A549 treated with AZD9567 at 1 μM for 4 hours (cell line): Measurements from ENCODE around the gene MGAT3. TPM values are rescaled to one million over a fixed set of nuclear protein-coding genes. Genes with fewer than 3 reads are reported as not detected.

Source experiments
- total RNA-seq: library from RNA; stranded (reverse); fragments of 200-300 nt; extraction: Qiagen RNA extraction; gene quantifications from 5 replicates; pipeline ENCODE4 v1.2.3, GENCODE V29; 2022; ENCODE audit not compliant: insufficient read depth

Gene MGAT3
- 0.22 to 0.62 TPM (median 0.46 TPM) in 4 of 5 replicates, not detected in the other for total RNA-seq

GRCh38 chr22:39456522-39457197 is at the start of gene MGAT3:
MGAT3 (plus strand) TSS chr22:39457012; CDS start chr22:39487348, 30,336 bp downstream.

GRCh38 chr22:39502109-39502788 is 45.4 kb downstream of the MGAT3 start, which contains the start of gene MIEF1:
MIEF1 (plus strand) TSS chr22:39502290; CDS start chr22:39511295, 9,005 bp downstream.

GRCh38 chr22:39520226-39521105 is 63.7 kb downstream of the MGAT3 start, which contains the start of gene ATF4:
ATF4 (plus strand) TSS chr22:39520562; CDS start chr22:39521446, 884 bp downstream.

GRCh38 chr22:39532215-39533073 is 75.6 kb downstream of the MGAT3 start, which contains the start of gene RPS19BP1:
RPS19BP1 (minus strand) TSS chr22:39532748; CDS start chr22:39532738, 10 bp downstream.

Other genes with a start within 250 kb of the MGAT3 start
- 0.56 to 3.6 TPM (median 2.3 TPM) in 5 replicates for gene PDGFB, start 212.0 kb upstream of the MGAT3 start, total RNA-seq
- 1,743 to 2,245 TPM (median 1,807 TPM) in 5 replicates for gene RPL3, start 137.4 kb upstream of the MGAT3 start, total RNA-seq
- gene SYNGR1, start 107.0 kb upstream of the MGAT3 start, total RNA-seq = 9.5 to 15.5 TPM (median 11.0 TPM) in 5 replicates
- gene TAB1, start 57.2 kb upstream of the MGAT3 start, total RNA-seq = 8.0 to 11.7 TPM (median 10.9 TPM) in 5 replicates
- 24.4 to 27.1 TPM (median 24.8 TPM) in 5 replicates for gene MIEF1, start 45.3 kb downstream of the MGAT3 start, total RNA-seq
- 341 to 399 TPM (median 379 TPM) in 5 replicates for gene ATF4, start 63.5 kb downstream of the MGAT3 start, total RNA-seq
- 70.7 to 107 TPM (median 96.5 TPM) in 5 replicates for gene RPS19BP1, start 75.7 kb downstream of the MGAT3 start, total RNA-seq
- 0.02 to 0.05 TPM (median 0.04 TPM) in 4 of 5 replicates, not detected in the other for gene CACNA1I, start 113.7 kb downstream of the MGAT3 start, total RNA-seq